PC-3 (cell line): Measurements from ENCODE around the gene KLHL8.

ENCODE experiments used
- EZH2 ChIP-seq: fragments of 300-600 bp; sonication (generic); IDR thresholded peaks from one replicate; pipeline ENCODE4 v1.6.1; 2017; ENCODE audit warnings: antibody characterized with exemption, mild to moderate bottlenecking, low read length; ENCODE audit not compliant: unreplicated experiment
- EZH2phosphoT487 ChIP-seq: fragments of 300-600 bp; sonication (generic); IDR thresholded peaks from 2 replicates; pipeline ENCODE4 v1.6.1; 2018; ENCODE audit warnings: mild to moderate bottlenecking, antibody characterized with exemption, low read length, borderline replicate concordance
- TF ChIP-seq, protein P1 (sequence below): fragments of 300-600 bp; sonication (generic); conservative IDR thresholded peaks from 2 replicates; pipeline ENCODE4 v1.5.1; 2017; ENCODE audit warnings: antibody characterized with exemption, low read depth, mild to moderate bottlenecking, low read length

DNA sequence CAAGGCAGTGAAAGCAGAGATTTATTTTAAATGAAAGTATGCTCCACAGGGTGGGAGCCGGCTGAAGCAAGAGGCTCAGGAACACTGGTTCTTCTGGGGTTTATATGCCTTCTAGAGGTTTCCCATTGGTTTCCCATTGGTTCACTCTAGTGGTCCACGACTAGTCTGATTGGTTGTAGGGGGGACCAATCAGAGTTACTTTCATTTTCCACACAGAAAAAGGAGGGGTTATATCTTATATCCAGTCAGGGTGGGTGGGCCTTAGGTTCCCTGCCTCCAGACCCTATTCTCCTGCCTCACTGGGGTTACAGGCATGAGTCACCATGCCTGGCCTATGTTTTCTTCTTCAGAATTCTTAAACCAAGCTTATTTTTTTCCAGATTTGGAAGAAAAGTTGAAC lies 101.6 kb downstream of the KLHL8 start:
- TF ChIP-seq, protein P1, sequence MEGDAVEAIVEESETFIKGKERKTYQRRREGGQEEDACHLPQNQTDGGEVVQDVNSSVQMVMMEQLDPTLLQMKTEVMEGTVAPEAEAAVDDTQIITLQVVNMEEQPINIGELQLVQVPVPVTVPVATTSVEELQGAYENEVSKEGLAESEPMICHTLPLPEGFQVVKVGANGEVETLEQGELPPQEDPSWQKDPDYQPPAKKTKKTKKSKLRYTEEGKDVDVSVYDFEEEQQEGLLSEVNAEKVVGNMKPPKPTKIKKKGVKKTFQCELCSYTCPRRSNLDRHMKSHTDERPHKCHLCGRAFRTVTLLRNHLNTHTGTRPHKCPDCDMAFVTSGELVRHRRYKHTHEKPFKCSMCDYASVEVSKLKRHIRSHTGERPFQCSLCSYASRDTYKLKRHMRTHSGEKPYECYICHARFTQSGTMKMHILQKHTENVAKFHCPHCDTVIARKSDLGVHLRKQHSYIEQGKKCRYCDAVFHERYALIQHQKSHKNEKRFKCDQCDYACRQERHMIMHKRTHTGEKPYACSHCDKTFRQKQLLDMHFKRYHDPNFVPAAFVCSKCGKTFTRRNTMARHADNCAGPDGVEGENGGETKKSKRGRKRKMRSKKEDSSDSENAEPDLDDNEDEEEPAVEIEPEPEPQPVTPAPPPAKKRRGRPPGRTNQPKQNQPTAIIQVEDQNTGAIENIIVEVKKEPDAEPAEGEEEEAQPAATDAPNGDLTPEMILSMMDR = no peak
- TF ChIP-seq EZH2phosphoT487 = no peak
- TF ChIP-seq EZH2 = no peak
